HL-60/S4 treated with phorbol 12-myristate 13-acetate at 8.2 ng/mL for 4 days and 3 days (cell line): ENCODE measurements around the gene TRIM46.
"Not testable (repeated sequence)": the region's sequence is repeated elsewhere in the genome, so short reads cannot be mapped to it uniquely, and the experiment has no call there.

Experiments used
- in situ Hi-C: fragments of 300-500 bp; cut with MboI; formaldehyde crosslinking; loops from 2 replicates; pipeline ENCODE4 v1.15.0; 2022; ENCODE audit warnings: low sequenced_read_pairs

Gene TRIM46

GRCh38 chr1:155136748-155137147 lies 36.9 kb upstream of the TRIM46 start:
- in situ Hi-C loops = no loop called here

GRCh38 chr1:155137154-155137949 lies 36.3 kb upstream of the TRIM46 start:
- in situ Hi-C loops = no loop called here

- in situ Hi-C loops = no loop called here
Measured at GRCh38 chr1:155139895-155140629, 33.6 kb upstream of the TRIM46 start, which contains the start of gene DPM3. TSS of gene DPM3 (minus strand) at chr1:155140531. CDS start at chr1:155140240, 291 bp downstream.

GRCh38 chr1:155140630-155140953 lies 33.1 kb upstream of the TRIM46 start:
- in situ Hi-C loops = no loop called here

- in situ Hi-C loops = no loop called here
Measured at GRCh38 chr1:155141749-155142148, 31.9 kb upstream of the TRIM46 start.

- in situ Hi-C loops = no loop called here
Measured at GRCh38 chr1:155145491-155145890, 28.2 kb upstream of the TRIM46 start.

GRCh38 chr1:155155996-155156643 lies 17.5 kb upstream of the TRIM46 start:
- in situ Hi-C loops = not testable (repeated sequence)

GRCh38 chr1:155158991-155159390 lies 14.7 kb upstream of the TRIM46 start:
- in situ Hi-C loops = no loop called here

- in situ Hi-C loops = no loop called here
Measured at GRCh38 chr1:155160128-155160527, 13.5 kb upstream of the TRIM46 start.

GRCh38 chr1:155162631-155163030 lies 11.0 kb upstream of the TRIM46 start:
- in situ Hi-C loops = not testable (repeated sequence)

GRCh38 chr1:155163785-155164184 lies 9.9 kb upstream of the TRIM46 start:
- in situ Hi-C loops = not testable (repeated sequence)

- in situ Hi-C loops = loop anchor here (5.0 kb wide), 1 partner anchor 67 kb away; no protein-coding TSS in a partner anchor
Measured at GRCh38 chr1:155164625-155165024, 9.0 kb upstream of the TRIM46 start.

GRCh38 chr1:155166051-155166470 lies 7.6 kb upstream of the TRIM46 start:
- in situ Hi-C loops = loop anchor here (5.0 kb wide), 1 partner anchor 69 kb away; no protein-coding TSS in a partner anchor

GRCh38 chr1:155166471-155167165 lies 7.0 kb upstream of the TRIM46 start:
- in situ Hi-C loops = loop anchor here (5.0 kb wide), 1 partner anchor 69 kb away; no protein-coding TSS in a partner anchor

- in situ Hi-C loops = loop anchor here (5.0 kb wide), 1 partner anchor 70 kb away; no protein-coding TSS in a partner anchor
Measured at GRCh38 chr1:155167166-155168104, 6.2 kb upstream of the TRIM46 start.

GRCh38 chr1:155168105-155168445 lies 5.6 kb upstream of the TRIM46 start:
- in situ Hi-C loops = loop anchor here (5.0 kb wide), 1 partner anchor 71 kb away; no protein-coding TSS in a partner anchor

GRCh38 chr1:155168456-155169210 lies 5.0 kb upstream of the TRIM46 start:
- in situ Hi-C loops = loop anchor here (5.0 kb wide), 1 partner anchor 71 kb away; no protein-coding TSS in a partner anchor

GRCh38 chr1:155169541-155169940 lies 4.1 kb upstream of the TRIM46 start:
- in situ Hi-C loops = loop anchor here (5.0 kb wide), 1 partner anchor 72 kb away; no protein-coding TSS in a partner anchor
